DND-41 (cell line): Measurements from ENCODE around the gene ASPDH.

Experiments used
- ATAC-seq: fragments of 200-7000 bp; cut with Tn5 transposase; 3 replicates; pipeline ENCODE4 v1.9.1; 2021; ENCODE audit warnings: low read depth; ENCODE audit not compliant: insufficient read depth
- DNase-seq: peaks from one replicate; pipeline ENCODE4 v3.0.0-alpha.2; 2020
- H2AFZ ChIP-seq: 2 replicates; pipeline ENCODE4 v1.6.0; 2012; ENCODE audit warnings: low read depth, low read length
- H3K27ac ChIP-seq: 2 replicates; pipeline ENCODE4 v1.5.1; 2012; ENCODE audit warnings: low read length, inconsistent platforms
- H3K27me3 ChIP-seq: fragments of 200-600 bp; sonication (generic); 2 replicates; pipeline ENCODE4 v1.6.0; 2012; ENCODE audit warnings: low read length, mild to moderate bottlenecking, inconsistent platforms; ENCODE audit not compliant: insufficient read depth, poor library complexity
- H3K36me3 ChIP-seq: 2 replicates; pipeline ENCODE4 v1.5.1; 2012; ENCODE audit warnings: low read length, inconsistent platforms; ENCODE audit not compliant: insufficient read depth
- H3K4me1 ChIP-seq: 2 replicates; pipeline ENCODE4 v1.5.1; 2012; ENCODE audit warnings: mild to moderate bottlenecking, low read length; ENCODE audit not compliant: insufficient read depth
- H3K4me2 ChIP-seq: 2 replicates; pipeline ENCODE4 v1.6.0; 2012; ENCODE audit warnings: mild to moderate bottlenecking, moderate library complexity, low read length, inconsistent platforms; ENCODE audit not compliant: insufficient read depth
- H3K4me3 ChIP-seq, 2 experiments: fragments of 200-600 bp in 1 of 2; shearing (Covaris generic) in 1 of 2; 2 replicates each; pipeline ENCODE4 v1.5.1; 2012 to 2016; ENCODE audit warnings: inconsistent platforms in 2 of 2, low read length in 2 of 2, mild to moderate bottlenecking in 2 of 2, low read depth in 1 of 2, moderate library complexity in 1 of 2
- H3K79me2 ChIP-seq: 2 replicates; pipeline ENCODE4 v1.6.0; 2012; ENCODE audit warnings: low read length, inconsistent platforms; ENCODE audit not compliant: insufficient read depth
- H3K9ac ChIP-seq: 2 replicates; pipeline ENCODE4 v1.6.0; 2012; ENCODE audit warnings: low read depth, mild to moderate bottlenecking, inconsistent platforms, low read length, moderate library complexity
- H3K9me3 ChIP-seq: 2 replicates; pipeline ENCODE4 v1.5.1; 2012; ENCODE audit warnings: low read length, moderate library complexity, mild to moderate bottlenecking, inconsistent platforms; ENCODE audit not compliant: insufficient read depth, severe bottlenecking
- H4K20me1 ChIP-seq: 2 replicates; pipeline ENCODE4 v1.6.0; 2012; ENCODE audit warnings: low read length; ENCODE audit not compliant: insufficient read depth
- CTCF ChIP-seq: IDR thresholded peaks from 2 replicates; pipeline ENCODE4 v1.5.1; 2012; ENCODE audit warnings: borderline replicate concordance, low read length, moderate library complexity, mild to moderate bottlenecking; ENCODE audit not compliant: poor library complexity, severe bottlenecking; ENCODE audit errors: extremely low read depth
- EZH2 ChIP-seq: IDR thresholded peaks from 3 replicates; pipeline ENCODE4 v1.6.1; 2012; ENCODE audit warnings: borderline replicate concordance, low read depth, mild to moderate bottlenecking, moderate library complexity, low read length, inconsistent platforms; ENCODE audit not compliant: severe bottlenecking

Gene ASPDH

GRCh38 chr19:50537769-50538230 is 24.1 kb upstream of the ASPDH start:
- Histone ChIP-seq H3K4me2 (no peak overlapping the region), H3K36me3 (no peaks in the 10 kb centered on the region), H3K4me1 (no peaks in the 10 kb centered on the region), H3K79me2 (no peaks in the 10 kb centered on the region), H3K9me3 (peaks cover 4% of the 10 kb centered on the region), H3K27me3 (no peaks in the 10 kb centered on the region), H3K9ac (no peak overlapping the region), H4K20me1 (no peaks in the 10 kb centered on the region), H3K4me3 (no peak overlapping the region), H3K27ac (no peak overlapping the region), H2AFZ (no peak overlapping the region)
- peak; percentile 16 for DNase-seq
- TF ChIP-seq EZH2: no peak
- peak; percentile 50 for TF ChIP-seq CTCF
- ATAC-seq: no peak

DNA sequence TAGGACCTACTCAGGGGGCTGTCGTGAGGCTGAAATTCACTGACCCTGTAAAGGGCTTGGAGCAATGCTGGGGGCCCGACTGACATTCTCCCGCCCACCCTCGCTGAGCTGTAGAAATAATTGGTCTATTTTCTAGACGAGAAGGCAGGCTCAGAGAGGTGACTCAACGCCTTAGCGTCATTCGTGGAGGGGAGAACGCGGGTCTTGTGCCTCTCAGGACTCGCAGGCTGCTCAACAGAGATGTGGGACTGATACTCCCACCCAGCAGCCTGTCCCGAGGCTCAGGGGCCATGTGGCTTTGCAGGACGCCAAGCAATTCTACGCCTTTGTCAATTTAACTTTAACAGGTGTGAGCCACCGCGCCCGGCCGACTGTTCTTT is 23.6 kb upstream of the ASPDH start:
- Histone ChIP-seq H3K4me3 (no peak overlapping the region), H2AFZ (no peak overlapping the region), H4K20me1 (no peaks in the 10 kb centered on the region), H3K9ac (no peak overlapping the region), H3K79me2 (no peaks in the 10 kb centered on the region), H3K9me3 (peaks cover 9% of the 10 kb centered on the region), H3K27ac (no peak overlapping the region), H3K4me1 (no peaks in the 10 kb centered on the region), H3K36me3 (no peaks in the 10 kb centered on the region), H3K27me3 (no peaks in the 10 kb centered on the region), H3K4me2 (no peak overlapping the region)
- TF ChIP-seq EZH2 (no peak), CTCF (no peak)
- no peak for DNase-seq
- ATAC-seq: no peak

- TF ChIP-seq EZH2 (no peak), CTCF (peak; percentile 10)
- H4K20me1 ChIP-seq: no peaks in the 10 kb centered on the region
- peaks cover 10% of the 10 kb centered on the region for H3K9me3 ChIP-seq
- no peaks in the 10 kb centered on the region for H3K79me2 ChIP-seq
- no peaks in the 10 kb centered on the region for H3K27me3 ChIP-seq
- DNase-seq: no peak
- no peak for ATAC-seq
- no peaks in the 10 kb centered on the region for H3K4me1 ChIP-seq
- H3K4me2 ChIP-seq: no peak overlapping the region
- H3K4me3 ChIP-seq: no peak overlapping the region
- H3K36me3 ChIP-seq: no peaks in the 10 kb centered on the region
- H2AFZ ChIP-seq: no peak overlapping the region
- H3K9ac ChIP-seq: no peak overlapping the region
- no peak overlapping the region for H3K27ac ChIP-seq
These were observed 23.1 kb upstream of the ASPDH start for GRCh38 chr19:50536662-50537305.

- DNase-seq (no peak), ATAC-seq (no peak)
- no peaks in the 10 kb centered on the region for H3K27me3 ChIP-seq
- peaks cover 10% of the 10 kb centered on the region for H3K9me3 ChIP-seq
- no peaks in the 10 kb centered on the region for H3K4me1 ChIP-seq
- H3K9ac ChIP-seq: no peak overlapping the region
- H2AFZ ChIP-seq: no peak overlapping the region
- H4K20me1 ChIP-seq: no peaks in the 10 kb centered on the region
- H3K4me2 ChIP-seq: no peak overlapping the region
- H3K79me2 ChIP-seq: no peaks in the 10 kb centered on the region
- H3K36me3 ChIP-seq: no peaks in the 10 kb centered on the region
- no peak for TF ChIP-seq EZH2
- H3K27ac ChIP-seq: no peak overlapping the region
- H3K4me3 ChIP-seq: no peak overlapping the region
These were observed 22.0 kb upstream of the ASPDH start for GRCh38 chr19:50535672-50536187.
